Loucy (cell line): ENCODE data around the gene PRKN.

Source experiments
- H2AFZ ChIP-seq: fragments of 200-600 bp; sonication (generic); 2 replicates; pipeline ENCODE4 v1.6.0; 2016; ENCODE audit warnings: antibody characterized with exemption, mild to moderate bottlenecking, low read length, moderate library complexity
- H3F3A ChIP-seq: fragments of 200-600 bp; 2 replicates; pipeline ENCODE4 v1.6.0; 2016; ENCODE audit warnings: antibody characterized with exemption, low read depth, mild to moderate bottlenecking
- H3K27me3 ChIP-seq: fragments of 200-600 bp; sonication (generic); 2 replicates; pipeline ENCODE4 v1.6.1; 2014; ENCODE audit warnings: low read length, mild to moderate bottlenecking; ENCODE audit not compliant: insufficient read depth, poor library complexity, severe bottlenecking
- H3K36me3 ChIP-seq: fragments of 200-600 bp; sonication (generic); 2 replicates; pipeline ENCODE4 v1.6.1; 2016; ENCODE audit warnings: low read length; ENCODE audit not compliant: insufficient read depth
- H3K4me1 ChIP-seq: fragments of 200-600 bp; sonication (generic); 2 replicates; pipeline ENCODE4 v1.5.1; 2014; ENCODE audit warnings: low read length, mild to moderate bottlenecking; ENCODE audit not compliant: insufficient read depth, poor library complexity, severe bottlenecking
- H3K4me2 ChIP-seq: fragments of 200-600 bp; sonication (generic); 2 replicates; pipeline ENCODE4 v1.6.0; 2014; ENCODE audit warnings: antibody characterized with exemption, low read length, low read depth, mild to moderate bottlenecking; ENCODE audit not compliant: poor library complexity, severe bottlenecking
- H3K4me3 ChIP-seq: fragments of 200-600 bp; sonication (generic); 2 replicates; pipeline ENCODE4 v1.5.1; 2014; ENCODE audit warnings: low read length, mild to moderate bottlenecking, mixed read lengths; ENCODE audit not compliant: poor library complexity, severe bottlenecking
- H3K79me2 ChIP-seq: fragments of 200-600 bp; sonication (generic); 2 replicates; pipeline ENCODE4 v1.6.1; 2014; ENCODE audit warnings: low read length; ENCODE audit not compliant: insufficient read depth
- H3K9ac ChIP-seq: fragments of 200-600 bp; sonication (generic); 2 replicates; pipeline ENCODE4 v1.6.0; 2014; ENCODE audit warnings: mild to moderate bottlenecking, low read depth, low read length, moderate library complexity; ENCODE audit not compliant: poor library complexity, severe bottlenecking
- H3K9me2 ChIP-seq: fragments of 200-600 bp; sonication (generic); replicated peaks from 2 replicates; pipeline ENCODE4 v1.6.1; 2016; ENCODE audit warnings: low read depth, low read length, mixed read lengths
- H3K9me3 ChIP-seq: fragments of 200-600 bp; sonication (generic); 2 replicates; pipeline ENCODE4 v1.6.1; 2014; ENCODE audit warnings: mild to moderate bottlenecking, antibody characterized with exemption, low read length, low read depth; ENCODE audit not compliant: insufficient read depth
- H4K20me1 ChIP-seq: fragments of 200-600 bp; sonication (generic); 2 replicates; pipeline ENCODE4 v1.6.0; 2014; ENCODE audit warnings: antibody characterized with exemption, low read length, mild to moderate bottlenecking; ENCODE audit not compliant: insufficient read depth, poor library complexity, severe bottlenecking
- EZH2phosphoT487 ChIP-seq: fragments of 200-600 bp; IDR thresholded peaks from 2 replicates; pipeline ENCODE4 v1.6.1; 2018; ENCODE audit warnings: antibody characterized with exemption, mild to moderate bottlenecking, moderate library complexity, borderline replicate concordance
- TF ChIP-seq, protein P1 (sequence below): fragments of 200-600 bp; sonication (generic); conservative IDR thresholded peaks from 2 replicates; pipeline ENCODE4 v1.5.1; 2014; ENCODE audit warnings: mild to moderate bottlenecking, antibody characterized with exemption, low read length

PRKN gene

DNA sequence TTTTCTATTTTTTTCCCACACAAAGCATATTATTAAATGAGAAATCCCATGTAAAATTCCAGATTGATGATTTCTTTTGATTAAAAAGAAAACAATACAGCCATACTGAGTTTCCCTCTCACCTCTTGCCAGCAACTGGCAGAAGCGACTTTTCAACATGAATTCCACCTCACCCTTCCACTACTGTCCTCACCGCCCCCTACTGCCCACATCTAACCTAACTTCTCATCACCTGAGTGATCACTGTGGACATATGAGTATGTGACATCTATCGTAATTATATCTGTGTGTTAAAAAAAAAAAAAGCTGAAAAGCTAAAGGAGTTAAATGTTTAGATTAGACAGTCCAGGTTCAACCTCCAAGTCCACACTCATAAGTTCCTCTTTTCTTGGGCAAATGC is 528.6 kb downstream of the PRKN start:
- Histone ChIP-seq H3K4me1 (no peaks in the 10 kb centered on the region), H3K36me3 (no peaks in the 10 kb centered on the region), H3K9me2 (no peaks in the 10 kb centered on the region), H3K79me2 (no peaks in the 10 kb centered on the region), H3K4me2 (no peak overlapping the region), H3K4me3 (no peak overlapping the region), H4K20me1 (no peaks in the 10 kb centered on the region), H3K9ac (no peak overlapping the region), H3F3A (no peaks in the 10 kb centered on the region), H3K27me3 (no peaks in the 10 kb centered on the region), H2AFZ (no peak overlapping the region), H3K9me3 (peaks cover 3% of the 10 kb centered on the region; the same call in 1 of the 2 replicates)
- TF ChIP-seq, protein P1, sequence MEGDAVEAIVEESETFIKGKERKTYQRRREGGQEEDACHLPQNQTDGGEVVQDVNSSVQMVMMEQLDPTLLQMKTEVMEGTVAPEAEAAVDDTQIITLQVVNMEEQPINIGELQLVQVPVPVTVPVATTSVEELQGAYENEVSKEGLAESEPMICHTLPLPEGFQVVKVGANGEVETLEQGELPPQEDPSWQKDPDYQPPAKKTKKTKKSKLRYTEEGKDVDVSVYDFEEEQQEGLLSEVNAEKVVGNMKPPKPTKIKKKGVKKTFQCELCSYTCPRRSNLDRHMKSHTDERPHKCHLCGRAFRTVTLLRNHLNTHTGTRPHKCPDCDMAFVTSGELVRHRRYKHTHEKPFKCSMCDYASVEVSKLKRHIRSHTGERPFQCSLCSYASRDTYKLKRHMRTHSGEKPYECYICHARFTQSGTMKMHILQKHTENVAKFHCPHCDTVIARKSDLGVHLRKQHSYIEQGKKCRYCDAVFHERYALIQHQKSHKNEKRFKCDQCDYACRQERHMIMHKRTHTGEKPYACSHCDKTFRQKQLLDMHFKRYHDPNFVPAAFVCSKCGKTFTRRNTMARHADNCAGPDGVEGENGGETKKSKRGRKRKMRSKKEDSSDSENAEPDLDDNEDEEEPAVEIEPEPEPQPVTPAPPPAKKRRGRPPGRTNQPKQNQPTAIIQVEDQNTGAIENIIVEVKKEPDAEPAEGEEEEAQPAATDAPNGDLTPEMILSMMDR, result no peak
- TF ChIP-seq EZH2phosphoT487, result no peak

DNA sequence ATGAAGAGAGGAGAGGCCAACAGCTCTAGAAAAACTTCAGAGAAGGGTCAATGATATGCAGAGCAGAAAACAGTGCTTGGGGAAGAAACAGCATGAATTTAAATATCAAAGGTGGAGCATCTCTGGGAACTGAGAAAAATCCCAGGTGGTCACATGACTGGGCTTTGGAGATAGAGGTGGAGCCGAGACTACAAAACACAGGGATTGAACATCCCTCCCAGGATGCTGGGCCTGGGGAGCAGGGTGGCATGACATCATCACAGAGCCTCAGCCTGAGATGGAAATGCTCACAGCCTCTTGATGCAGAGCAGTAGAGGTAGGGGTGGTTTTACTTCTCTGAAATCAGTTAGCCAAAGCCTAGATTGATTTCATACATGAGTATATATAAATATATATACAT is 529.5 kb downstream of the PRKN start:
- Histone ChIP-seq H3K27me3 (no peaks in the 10 kb centered on the region), H3K4me1 (no peaks in the 10 kb centered on the region), H3K9me2 (no peaks in the 10 kb centered on the region), H3K4me3 (no peak overlapping the region), H3K4me2 (no peak overlapping the region), H2AFZ (no peak overlapping the region), H3F3A (no peaks in the 10 kb centered on the region), H3K36me3 (no peaks in the 10 kb centered on the region), H3K9ac (no peak overlapping the region), H3K79me2 (no peaks in the 10 kb centered on the region), H4K20me1 (no peaks in the 10 kb centered on the region), H3K9me3 (peaks cover 3% of the 10 kb centered on the region; the same call in 1 of the 2 replicates)
- TF ChIP-seq EZH2phosphoT487, result no peak
- TF ChIP-seq, protein P1, result no peak

DNA sequence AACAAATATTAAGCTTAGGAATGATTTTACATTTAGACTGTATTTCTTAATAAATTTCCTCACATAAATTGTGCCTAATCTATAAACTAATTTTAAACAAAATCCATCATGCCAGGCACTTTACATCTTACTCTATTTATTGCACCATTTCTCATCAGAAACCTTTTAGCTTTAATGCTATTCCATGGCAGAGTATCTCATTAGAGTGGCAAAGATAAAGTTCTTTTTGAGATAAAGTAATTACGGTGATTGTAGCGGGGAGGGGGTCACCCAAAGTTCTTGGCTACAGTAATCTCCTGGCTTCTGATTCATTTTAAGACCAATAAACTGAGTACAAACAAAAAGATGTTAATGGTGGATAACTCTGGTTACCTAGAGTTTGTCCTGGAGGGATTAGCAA is 532.1 kb downstream of the PRKN start:
- H3K27me3 ChIP-seq, result no peaks in the 10 kb centered on the region
- no peaks in the 10 kb centered on the region for H3K4me1 ChIP-seq
- H3K9me3 ChIP-seq, result peaks cover 3% of the 10 kb centered on the region; the same call in 1 of the 2 replicates
- no peak overlapping the region for H3K4me3 ChIP-seq
- H2AFZ ChIP-seq, result no peak overlapping the region
- no peaks in the 10 kb centered on the region for H3K36me3 ChIP-seq
- H3K9ac ChIP-seq, result no peak overlapping the region
- no peaks in the 10 kb centered on the region for H3F3A ChIP-seq
- H4K20me1 ChIP-seq, result no peaks in the 10 kb centered on the region
- H3K79me2 ChIP-seq, result no peaks in the 10 kb centered on the region
- no peaks in the 10 kb centered on the region for H3K9me2 ChIP-seq
- H3K4me2 ChIP-seq, result no peak overlapping the region
- TF ChIP-seq EZH2phosphoT487, result no peak
- TF ChIP-seq, protein P1, result no peak
